OCI-LY7 (cell line): ENCODE results near the gene PLCB1. TPM values are rescaled to one million over a fixed set of nuclear protein-coding genes. Genes with fewer than 3 reads are reported as not detected.

Source experiments
- BruUV-seq: library from RNA; stranded (reverse); fragments of 400-500 nt; replicated peaks from 2 replicates; lab custom pipeline; 2021; lab: Mats Ljungman, UMichigan
- CTCF ChIA-PET: fragments of 300-600 bp; sonication (Branson Sonifier 250); formaldehyde crosslinking; loops from one replicate; lab custom pipeline; 2022; ENCODE audit warnings: antibody characterized with exemption; ENCODE audit not compliant: unreplicated experiment; lab: Charles Lee
- POLR2A ChIA-PET: fragments of 300-600 bp; sonication (Branson Sonifier 250); formaldehyde crosslinking; loops from one replicate; lab custom pipeline; 2022; ENCODE audit warnings: antibody characterized with exemption; lab: Charles Lee
- DNase-seq: peaks from one replicate; pipeline ENCODE4 v3.0.0-alpha.2; 2015; ENCODE audit warnings: low spot score
- H2AFZ ChIP-seq: fragments of 200-600 bp; sonication (generic), shearing (Covaris generic); 2 replicates; pipeline ENCODE4 v1.6.1; 2014; ENCODE audit warnings: mild to moderate bottlenecking, antibody characterized with exemption, low read length, moderate library complexity
- H3K27ac ChIP-seq: fragments of 200-600 bp; sonication (generic); 2 replicates; pipeline ENCODE4 v1.5.1; 2014; ENCODE audit warnings: mixed run types, low read depth, mild to moderate bottlenecking, moderate library complexity, low read length, inconsistent platforms; ENCODE audit not compliant: poor library complexity, severe bottlenecking
- H3K36me3 ChIP-seq: fragments of 200-600 bp; sonication (generic); 2 replicates; pipeline ENCODE4 v1.6.1; 2014; ENCODE audit warnings: mild to moderate bottlenecking, antibody characterized with exemption, low read length, moderate library complexity, mixed read lengths; ENCODE audit not compliant: insufficient read depth
- H3K4me1 ChIP-seq: fragments of 200-600 bp; sonication (generic); 2 replicates; pipeline ENCODE4 v1.5.1; 2014; ENCODE audit warnings: mild to moderate bottlenecking, low read length; ENCODE audit not compliant: insufficient read depth, poor library complexity, severe bottlenecking
- H3K4me2 ChIP-seq: fragments of 200-600 bp; sonication (generic); 2 replicates; pipeline ENCODE4 v1.6.1; 2014; ENCODE audit warnings: mild to moderate bottlenecking, low read length
- H3K4me3 ChIP-seq: fragments of 200-600 bp; sonication (generic); 2 replicates; pipeline ENCODE4 v1.5.1; 2014; ENCODE audit warnings: mild to moderate bottlenecking, low read depth, low read length; ENCODE audit not compliant: poor library complexity, severe bottlenecking
- H3K79me2 ChIP-seq: fragments of 200-600 bp; sonication (generic); 2 replicates; pipeline ENCODE4 v1.6.1; 2016; ENCODE audit warnings: low read depth, mild to moderate bottlenecking, low read length, moderate library complexity, mixed read lengths; ENCODE audit not compliant: insufficient read depth
- H3K9me2 ChIP-seq: fragments of 200-600 bp; sonication (generic); 2 replicates; pipeline ENCODE4 v1.6.1; 2016; ENCODE audit warnings: mild to moderate bottlenecking, low read length, mixed read lengths; ENCODE audit not compliant: insufficient read depth
- H3K9me3 ChIP-seq: fragments of 200-600 bp; sonication (generic); 2 replicates; pipeline ENCODE4 v1.6.1; 2014; ENCODE audit warnings: mild to moderate bottlenecking, mixed run types, low read length, mixed read lengths
- H4K20me1 ChIP-seq: fragments of 200-600 bp; sonication (generic); 2 replicates; pipeline ENCODE4 v1.6.1; 2014; ENCODE audit warnings: mild to moderate bottlenecking, antibody characterized with exemption, low read length, moderate library complexity, mixed read lengths; ENCODE audit not compliant: insufficient read depth
- CTCF ChIP-seq: fragments of 200-600 bp; sonication (generic); conservative IDR thresholded peaks from 2 replicates; pipeline ENCODE4 v1.5.1; 2014; ENCODE audit warnings: mild to moderate bottlenecking, antibody characterized with exemption, low read length, moderate library complexity, mixed read lengths
- EZH2phosphoT487 ChIP-seq: fragments of 200-600 bp; sonication (generic); IDR thresholded peaks from 2 replicates; pipeline ENCODE4 v1.6.1; 2018; ENCODE audit warnings: low read depth, borderline replicate concordance, mild to moderate bottlenecking, mixed run types, antibody characterized with exemption, low read length, moderate library complexity, mixed read lengths
- intact Hi-C: fragments of 100-400 bp; cut with micrococcal nuclease; formaldehyde crosslinking; loops from one replicate; pipeline ENCODE4 v1.10.0; 2022; ENCODE audit not compliant: unreplicated experiment
- total RNA-seq, 2 experiments: library from RNA; depleted of rRNA in 1 of 2; stranded (reverse); fragments of >200 nt in 1 of 2; shearing (Covaris generic) in 1 of 2; gene quantifications; 2 replicates each; pipeline ENCODE4 v1.2.3, GENCODE V29; 2014 to 2022

The PLCB1 gene
- total RNA-seq, 2 experiments from 2014 or later: 14.6 to 30.5 TPM

GRCh38 chr20:8749101-8749500, 617.0 kb downstream of the PLCB1 start:
- H3K4me2 ChIP-seq: no peak overlapping the region
- H3K9me3 ChIP-seq: no peaks in the 10 kb centered on the region
- CTCF ChIA-PET: no interaction called here
- no peaks in the 10 kb centered on the region for H3K9me2 ChIP-seq
- POLR2A ChIA-PET: interaction anchor here (1.0 kb wide), 1 partner anchor 30 kb away, joined by 3 read pairs; no protein-coding TSS in a partner anchor
- DNase-seq: no peak
- BruUV-seq: no TSS peak
- H3K4me3 ChIP-seq: no peak overlapping the region
- intact Hi-C loops: no loop called here
- no peak overlapping the region for H3K27ac ChIP-seq
- no peaks in the 10 kb centered on the region for H4K20me1 ChIP-seq
- H2AFZ ChIP-seq: no peak overlapping the region
- no peaks in the 10 kb centered on the region for H3K36me3 ChIP-seq
- H3K79me2 ChIP-seq: no peaks in the 10 kb centered on the region
- no peaks in the 10 kb centered on the region for H3K4me1 ChIP-seq
- TF ChIP-seq EZH2phosphoT487 (no peak), CTCF (no peak)

GRCh38 chr20:8749986-8750385, 617.9 kb downstream of the PLCB1 start:
- no TSS peak for BruUV-seq
- Histone ChIP-seq H3K79me2 (no peaks in the 10 kb centered on the region), H3K4me2 (no peak overlapping the region), H3K9me2 (no peaks in the 10 kb centered on the region), H3K27ac (no peak overlapping the region), H3K36me3 (no peaks in the 10 kb centered on the region), H3K9me3 (no peaks in the 10 kb centered on the region), H4K20me1 (no peaks in the 10 kb centered on the region), H3K4me3 (no peak overlapping the region), H2AFZ (no peak overlapping the region), H3K4me1 (no peaks in the 10 kb centered on the region)
- ChIA-PET POLR2A (interaction anchor here (0.6 to 1.0 kb wide), 4 partner anchors 9 to 503 kb away, joined by 3 to 7 read pairs (median 3); no protein-coding TSS in a partner anchor), CTCF (no interaction called here)
- TF ChIP-seq EZH2phosphoT487: no peak
- no peak for TF ChIP-seq CTCF
- intact Hi-C loops: no loop called here
- no peak for DNase-seq

- intact Hi-C loops: no loop called here
- Histone ChIP-seq H3K4me3 (no peak overlapping the region), H3K4me1 (no peaks in the 10 kb centered on the region), H3K4me2 (no peak overlapping the region), H3K9me2 (no peaks in the 10 kb centered on the region), H3K36me3 (no peaks in the 10 kb centered on the region; the same call in 1 of the 2 replicates), H4K20me1 (no peaks in the 10 kb centered on the region), H3K79me2 (no peaks in the 10 kb centered on the region), H3K9me3 (no peaks in the 10 kb centered on the region), H2AFZ (no peak overlapping the region), H3K27ac (no peak overlapping the region)
- no peak for TF ChIP-seq CTCF
- ChIA-PET CTCF (interaction anchor here (0.5 kb wide), 1 partner anchor 819 kb away, joined by 3 read pairs; no protein-coding TSS in a partner anchor), POLR2A (no interaction called here)
- no peak for DNase-seq
- BruUV-seq: no TSS peak
Measured at GRCh38 chr20:8755340-8756118, 623.5 kb downstream of the PLCB1 start.
